ENCODE measurements around the gene GATA2.

GATA2 gene

DNA sequence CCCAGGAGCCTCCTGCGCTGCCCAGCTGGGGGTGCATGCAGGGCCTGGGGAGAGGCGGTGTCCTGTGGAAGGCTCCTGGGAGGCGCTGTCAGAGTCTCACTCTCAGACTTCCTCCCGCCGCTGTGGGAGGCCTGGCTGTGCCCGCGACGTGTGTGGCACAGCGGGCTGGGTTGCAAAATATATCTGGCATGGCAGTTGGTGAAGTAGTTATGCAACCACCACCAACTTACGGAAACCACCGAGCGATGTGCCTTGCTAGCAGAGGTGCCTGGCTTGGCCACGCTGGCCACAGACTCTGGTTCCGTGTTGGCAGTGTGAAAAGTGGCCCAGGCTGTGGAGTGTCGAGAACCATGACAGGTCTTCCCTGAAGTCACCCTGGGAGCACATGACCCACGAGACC, 30.6 kb upstream of the GATA2 start:
- H3K4me3 ChIP-seq (ENCODE audit: low read depth, low read length): no peak overlapping the region
- no peak for TF ChIP-seq CTCF (IDR thresholded peaks at IDR 0.05; ENCODE audit: low read depth, low read length)

- TF ChIP-seq CTCF (IDR thresholded peaks at IDR 0.05; ENCODE audit: low read depth, low read length): no peak
- H3K4me3 ChIP-seq (ENCODE audit: low read depth, low read length): no peak overlapping the region
These were observed 28.7 kb upstream of the GATA2 start for GRCh38 chr3:128521715-128522114.

DNA sequence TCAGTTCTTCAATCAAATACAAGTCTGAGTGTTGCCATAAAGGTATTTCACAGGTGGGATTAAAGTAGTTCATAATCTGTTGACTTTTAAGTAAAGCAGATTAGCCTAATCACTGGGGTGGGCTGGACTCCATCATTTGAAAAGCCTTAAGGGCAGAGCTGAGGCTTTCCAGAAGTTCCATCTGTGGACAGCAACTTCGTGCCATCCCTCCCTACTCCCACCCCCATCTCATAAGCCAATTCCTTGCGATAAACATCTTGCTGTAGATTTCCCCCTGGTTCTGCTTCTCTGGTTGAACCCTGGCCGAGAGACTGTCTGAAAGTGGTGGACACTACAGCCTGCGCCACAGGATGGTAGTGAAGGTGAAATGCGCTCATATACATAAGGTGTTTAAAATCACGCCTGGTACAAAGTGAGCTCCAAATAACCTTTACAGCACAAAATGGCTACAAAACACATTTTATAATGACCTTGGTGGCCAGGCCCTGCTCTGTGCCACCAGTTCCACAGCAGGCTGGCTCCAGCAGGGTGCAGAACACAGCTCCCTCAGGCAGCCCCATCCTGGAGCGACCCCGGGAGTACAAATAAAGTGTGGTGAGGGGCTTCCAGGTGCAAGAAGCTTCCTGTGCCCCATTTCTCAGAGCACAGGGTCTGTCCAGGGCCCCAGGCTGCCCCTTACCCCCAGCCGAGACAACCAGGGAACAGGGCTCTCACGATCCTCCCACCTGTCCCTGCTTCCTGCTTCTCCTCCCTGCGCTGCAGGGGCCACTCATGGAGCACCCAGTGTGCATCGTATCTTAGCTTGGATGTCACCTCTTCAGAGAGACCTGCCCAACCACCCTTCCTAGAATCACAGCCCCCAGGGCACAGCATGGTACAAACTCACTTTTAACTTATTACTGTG, 25.8 kb upstream of the GATA2 start:
- no peak overlapping the region for H3K4me3 ChIP-seq (ENCODE audit: low read depth, low read length)
- no peak for TF ChIP-seq CTCF (IDR thresholded peaks at IDR 0.05; ENCODE audit: low read depth, low read length)

DNA sequence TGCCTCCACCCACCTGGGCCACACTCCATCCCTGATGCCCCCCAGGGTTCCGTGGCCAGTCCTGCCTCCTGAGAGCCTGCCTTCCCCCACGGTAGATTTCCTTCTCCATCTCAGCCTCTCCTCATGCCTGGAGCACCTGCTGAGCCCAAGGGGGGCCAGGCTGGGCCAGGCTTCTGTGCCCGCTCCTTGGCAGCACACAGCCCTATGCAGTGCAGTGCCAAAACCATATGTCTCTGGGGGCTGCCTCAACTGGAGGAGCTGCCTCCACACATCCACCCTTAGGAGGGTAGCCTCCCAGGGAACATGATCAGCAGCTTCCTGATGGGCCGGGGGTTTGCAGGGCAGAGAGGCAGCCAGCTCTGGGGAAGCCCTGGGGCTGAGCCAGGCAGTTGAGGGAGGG, 24.6 kb upstream of the GATA2 start:
- H3K4me3 ChIP-seq (ENCODE audit: low read depth, low read length): no peak overlapping the region
- no peak for TF ChIP-seq CTCF (IDR thresholded peaks at IDR 0.05; ENCODE audit: low read depth, low read length)

- H3K4me3 ChIP-seq (ENCODE audit: low read depth, low read length): no peak overlapping the region
- no peak for TF ChIP-seq CTCF (IDR thresholded peaks at IDR 0.05; ENCODE audit: low read depth, low read length)
These were observed 23.0 kb upstream of the GATA2 start for GRCh38 chr3:128515967-128516366.

DNA sequence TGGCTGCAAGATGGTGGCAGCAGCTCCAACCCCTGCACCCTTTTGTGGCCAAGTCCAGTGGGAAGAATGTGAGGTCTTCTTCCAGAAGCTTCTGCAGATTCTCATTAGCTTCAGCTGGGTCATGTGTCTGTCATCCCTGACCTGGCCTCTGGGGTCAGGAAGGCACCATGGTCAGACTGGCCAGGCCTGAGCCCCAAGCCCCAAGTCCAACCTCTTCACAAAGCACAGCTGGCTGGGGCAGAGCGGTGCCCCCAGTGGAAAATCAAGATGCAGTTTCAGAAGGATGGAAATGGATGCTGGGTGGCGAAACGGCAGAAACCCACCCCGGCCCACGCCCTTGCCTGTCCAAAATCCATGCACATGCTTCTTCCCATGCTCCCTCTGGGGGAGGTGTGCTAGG, 15.9 kb upstream of the GATA2 start:
- no peak for TF ChIP-seq CTCF (IDR thresholded peaks at IDR 0.05; ENCODE audit: low read depth, low read length)
- no peak overlapping the region for H3K4me3 ChIP-seq (ENCODE audit: low read depth, low read length)

- TF ChIP-seq CTCF (IDR thresholded peaks at IDR 0.05; ENCODE audit: low read depth, low read length): no peak
- no peak overlapping the region for H3K4me3 ChIP-seq (ENCODE audit: low read depth, low read length)
These were observed 13.8 kb upstream of the GATA2 start for GRCh38 chr3:128506754-128507153.

Measured in WI38 (cell line).